HL-60 (cell line): ENCODE data around the gene ZSCAN4.

Experiments used
- DNase-seq, 2 experiments: peaks; one replicate each; pipeline ENCODE4 v3.0.0-alpha.2; 2010 to 2020; ENCODE audit warnings: low read depth in 1 of 2, low spot score in 1 of 2
- H3K27ac ChIP-seq: fragments of 250-450 bp; sonication (Bioruptor Pico); replicated peaks from 2 replicates; pipeline ENCODE4 v1.5.1; 2020; ENCODE audit warnings: mild to moderate bottlenecking, moderate library complexity
- H3K27me3 ChIP-seq: fragments of 250-450 bp; sonication (Bioruptor Pico); 2 replicates; pipeline ENCODE4 v1.5.1; 2021; ENCODE audit warnings: mild to moderate bottlenecking, moderate library complexity; ENCODE audit not compliant: insufficient read depth, poor library complexity, severe bottlenecking
- H3K4me3 ChIP-seq: replicated peaks from 2 replicates; pipeline ENCODE4 v1.5.1; 2011; ENCODE audit warnings: mild to moderate bottlenecking, control low read depth, low read length; ENCODE audit not compliant: insufficient read depth
- CTCF ChIP-seq: IDR thresholded peaks from one replicate; pipeline ENCODE4 v1.5.1; 2011; ENCODE audit warnings: low read length, control low read depth, inconsistent platforms; ENCODE audit not compliant: insufficient read depth
- GABPA ChIP-seq: IDR thresholded peaks from 2 replicates; pipeline ENCODE4 v1.6.1; 2012; ENCODE audit warnings: low read depth
- POLR2AphosphoS5 ChIP-seq: IDR thresholded peaks from 2 replicates; pipeline ENCODE4 v1.6.1; 2012; ENCODE audit warnings: low read depth
- SPI1 ChIP-seq: IDR thresholded peaks from 2 replicates; pipeline ENCODE4 v1.6.1; 2012; ENCODE audit warnings: low read depth, mild to moderate bottlenecking, borderline replicate concordance
- TF ChIP-seq, protein P1 (sequence below): IDR thresholded peaks from 2 replicates; pipeline ENCODE4 v1.6.1; 2012; ENCODE audit warnings: low read depth; ENCODE audit not compliant: insufficient replicate concordance

ZSCAN4 gene

DNA sequence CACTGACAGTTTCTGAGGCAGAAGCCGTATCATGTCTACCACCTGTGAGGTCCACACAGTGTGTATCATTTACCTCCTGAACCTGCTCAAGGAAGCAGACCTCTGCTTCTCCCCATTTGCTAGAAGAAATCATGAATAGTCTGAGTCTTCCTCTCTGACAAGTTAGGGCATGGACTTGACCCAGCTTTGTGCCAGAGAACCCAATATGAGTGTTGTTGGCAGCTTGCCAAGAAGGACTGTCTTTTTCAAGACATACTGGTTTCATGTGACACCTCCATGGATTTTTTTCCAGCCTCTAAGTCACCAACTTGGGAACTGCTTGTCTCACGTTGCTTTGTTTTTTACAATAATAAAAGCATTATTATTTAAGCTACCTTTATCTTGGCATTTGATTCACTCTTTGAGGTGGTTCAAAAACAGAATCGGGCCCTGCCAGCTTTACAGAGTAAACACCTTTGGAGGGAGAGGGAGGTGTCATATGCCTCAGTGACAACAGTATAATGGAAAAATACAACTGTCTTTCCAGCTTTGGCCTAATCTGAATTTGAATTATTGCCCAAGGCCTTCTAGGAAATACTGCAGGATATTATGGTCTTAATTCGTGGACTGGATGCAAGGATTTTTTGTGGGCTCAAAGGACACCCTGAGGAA lies 26.2 kb upstream of the ZSCAN4 start:
- no peak overlapping the region for H3K4me3 ChIP-seq
- no peaks in the 10 kb centered on the region for H3K27me3 ChIP-seq
- H3K27ac ChIP-seq, result no peak overlapping the region
- no peak for TF ChIP-seq SPI1
- TF ChIP-seq, protein P1, sequence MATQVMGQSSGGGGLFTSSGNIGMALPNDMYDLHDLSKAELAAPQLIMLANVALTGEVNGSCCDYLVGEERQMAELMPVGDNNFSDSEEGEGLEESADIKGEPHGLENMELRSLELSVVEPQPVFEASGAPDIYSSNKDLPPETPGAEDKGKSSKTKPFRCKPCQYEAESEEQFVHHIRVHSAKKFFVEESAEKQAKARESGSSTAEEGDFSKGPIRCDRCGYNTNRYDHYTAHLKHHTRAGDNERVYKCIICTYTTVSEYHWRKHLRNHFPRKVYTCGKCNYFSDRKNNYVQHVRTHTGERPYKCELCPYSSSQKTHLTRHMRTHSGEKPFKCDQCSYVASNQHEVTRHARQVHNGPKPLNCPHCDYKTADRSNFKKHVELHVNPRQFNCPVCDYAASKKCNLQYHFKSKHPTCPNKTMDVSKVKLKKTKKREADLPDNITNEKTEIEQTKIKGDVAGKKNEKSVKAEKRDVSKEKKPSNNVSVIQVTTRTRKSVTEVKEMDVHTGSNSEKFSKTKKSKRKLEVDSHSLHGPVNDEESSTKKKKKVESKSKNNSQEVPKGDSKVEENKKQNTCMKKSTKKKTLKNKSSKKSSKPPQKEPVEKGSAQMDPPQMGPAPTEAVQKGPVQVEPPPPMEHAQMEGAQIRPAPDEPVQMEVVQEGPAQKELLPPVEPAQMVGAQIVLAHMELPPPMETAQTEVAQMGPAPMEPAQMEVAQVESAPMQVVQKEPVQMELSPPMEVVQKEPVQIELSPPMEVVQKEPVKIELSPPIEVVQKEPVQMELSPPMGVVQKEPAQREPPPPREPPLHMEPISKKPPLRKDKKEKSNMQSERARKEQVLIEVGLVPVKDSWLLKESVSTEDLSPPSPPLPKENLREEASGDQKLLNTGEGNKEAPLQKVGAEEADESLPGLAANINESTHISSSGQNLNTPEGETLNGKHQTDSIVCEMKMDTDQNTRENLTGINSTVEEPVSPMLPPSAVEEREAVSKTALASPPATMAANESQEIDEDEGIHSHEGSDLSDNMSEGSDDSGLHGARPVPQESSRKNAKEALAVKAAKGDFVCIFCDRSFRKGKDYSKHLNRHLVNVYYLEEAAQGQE, result no peak
- TF ChIP-seq CTCF, result no peak
- DNase-seq, result no peak

GRCh38 chr19:57643734-57644133 lies 25.0 kb upstream of the ZSCAN4 start:
- no peak overlapping the region for H3K27ac ChIP-seq
- TF ChIP-seq POLR2AphosphoS5 (no peak), CTCF (no peak), SPI1 (no peak), GABPA (no peak)
- TF ChIP-seq, protein P1, result no peak
- no peak for DNase-seq
- H3K27me3 ChIP-seq, result no peaks in the 10 kb centered on the region
- no peak overlapping the region for H3K4me3 ChIP-seq

GRCh38 chr19:57648331-57649003 lies 20.3 kb upstream of the ZSCAN4 start:
- no peak for TF ChIP-seq SPI1
- TF ChIP-seq, protein P1, result no peak
- no peak for TF ChIP-seq GABPA
- no peak for TF ChIP-seq CTCF
- no peak for TF ChIP-seq POLR2AphosphoS5
- Histone ChIP-seq H3K27me3 (no peaks in the 10 kb centered on the region), H3K4me3 (no peak overlapping the region), H3K27ac (no peak overlapping the region)
- DNase-seq, result no peak
